Natural killer cell (primary cell): ENCODE data around the gene SLC35G1. TPM values are rescaled to one million over a fixed set of nuclear protein-coding genes. Genes with fewer than 3 reads are reported as not detected.

Experiments used
- ATAC-seq, 3 donors: fragments of 150-1000 bp in 2 of 3; fragments of 200-7000 bp in 1 of 3; cut with Tn5 transposase; 1 replicate in 1 of 3; 2 replicates in 2 of 3; pipeline ENCODE4 v1.10.0; 2021; ENCODE audit warnings: mild to moderate bottlenecking in 2 of 3, moderate library complexity in 2 of 3
- DNase-seq, 2 donors: peaks; one replicate each; pipeline versions ENCODE4 v3.0.0 to v3.0.0-alpha.2; 2013 to 2021; ENCODE audit warnings: mixed read lengths in 1 of 2
- H3K27ac ChIP-seq: one replicate; pipeline ENCODE4 v1.5.1; 2013; ENCODE audit warnings: mild to moderate bottlenecking, low read length
- H3K27me3 ChIP-seq: one replicate; pipeline ENCODE4 v1.6.1; 2013; ENCODE audit warnings: low read length; ENCODE audit not compliant: control insufficient read depth, insufficient read depth
- H3K36me3 ChIP-seq: one replicate; pipeline ENCODE4 v1.6.1; 2013; ENCODE audit warnings: low read length; ENCODE audit not compliant: control insufficient read depth, insufficient read depth
- H3K4me1 ChIP-seq: one replicate; pipeline ENCODE4 v1.6.1; 2013; ENCODE audit warnings: low read length; ENCODE audit not compliant: control insufficient read depth, insufficient read depth
- H3K4me3 ChIP-seq: one replicate; pipeline ENCODE4 v1.5.1; 2013; ENCODE audit warnings: low read length
- H3K9me3 ChIP-seq: one replicate; pipeline ENCODE4 v1.6.1; 2013; ENCODE audit warnings: low read length; ENCODE audit not compliant: control insufficient read depth, insufficient read depth
- H3K27ac Mint-ChIP-seq, 2 donors: one replicate each; pipeline ENCODE4 v1.8.0; 2022; ENCODE audit warnings: mild to moderate bottlenecking in 2 of 2, mixed read lengths in 2 of 2, moderate library complexity in 1 of 2
- H3K27me3 Mint-ChIP-seq, 2 donors: one replicate each; pipeline ENCODE4 v1.8.0; 2022; ENCODE audit warnings: low read depth in 2 of 2, mixed read lengths in 2 of 2
- H3K36me3 Mint-ChIP-seq: one replicate; pipeline ENCODE4 v1.8.0; 2022; ENCODE audit warnings: mixed read lengths
- H3K4me1 Mint-ChIP-seq, 2 donors: one replicate each; pipeline ENCODE4 v1.8.0; 2022; ENCODE audit warnings: mixed read lengths in 2 of 2
- H3K4me3 Mint-ChIP-seq: one replicate; pipeline ENCODE4 v1.8.0; 2022; ENCODE audit warnings: mild to moderate bottlenecking, moderate library complexity, mixed read lengths
- H3K9me3 Mint-ChIP-seq, 2 donors: one replicate each; pipeline ENCODE4 v1.8.0; 2022; ENCODE audit warnings: mixed read lengths in 2 of 2
- CTCF ChIP-seq: fragments of 200-600 bp; IDR thresholded peaks from one replicate; pipeline ENCODE4 v1.8.0; 2022; ENCODE audit warnings: antibody characterized with exemption
- WGBS: methylation state at CpG from one replicate; pipeline ENCODE4 v1.1.7; 2013; ENCODE audit warnings: missing lambda C conversion rate; ENCODE audit not compliant: insufficient coverage; 5-methylcytosine and 5-hydroxymethylcytosine counted together
- intact Hi-C: fragments of 100-400 bp; cut with micrococcal nuclease; formaldehyde crosslinking; loops from one replicate; pipeline ENCODE4 v1.14.2; 2022
- total RNA-seq, 4 donors: library from RNA; stranded (reverse); fragments of 120-200 nt in 1 of 4; gene quantifications; one replicate each; pipeline versions ENCODE4 v1.2.3 to v1.2.4, GENCODE V29; 2013 to 2022

SLC35G1 gene
- total RNA-seq, 3 donors from 2014 or later (not counting 1 experiment from before 2014, with no cell fraction given) = 0.99 to 1.3 (median 1.1) TPM

GRCh38 chr10:93915598-93915997 is 21.8 kb downstream of the SLC35G1 start:
- Mint-ChIP-seq H3K4me1 (no peaks in the 10 kb centered on the region), H3K9me3 (no peaks in the 10 kb centered on the region), H3K27ac (no peak overlapping the region), H3K36me3 (no peaks in the 10 kb centered on the region), H3K4me3 (no peak overlapping the region), H3K27me3 (no peaks in the 10 kb centered on the region)
- intact Hi-C loops = no loop called here
- WGBS = 98% methylated on average over 3 of the region's 6 CpGs
- Histone ChIP-seq H3K36me3 (no peaks in the 10 kb centered on the region), H3K4me3 (no peak overlapping the region), H3K27ac (no peak overlapping the region), H3K4me1 (no peaks in the 10 kb centered on the region), H3K9me3 (no peaks in the 10 kb centered on the region), H3K27me3 (no peaks in the 10 kb centered on the region)
- no peak for TF ChIP-seq CTCF
- ATAC-seq = no peak
- DNase-seq = no peak

GRCh38 chr10:93916257-93917063 is 22.7 kb downstream of the SLC35G1 start:
- Histone ChIP-seq H3K27me3 (no peaks in the 10 kb centered on the region), H3K4me3 (no peak overlapping the region), H3K36me3 (no peaks in the 10 kb centered on the region), H3K27ac (no peak overlapping the region), H3K4me1 (no peaks in the 10 kb centered on the region), H3K9me3 (no peaks in the 10 kb centered on the region)
- Mint-ChIP-seq H3K9me3 (no peaks in the 10 kb centered on the region), H3K4me1 (no peaks in the 10 kb centered on the region), H3K4me3 (no peak overlapping the region), H3K27ac (no peak overlapping the region), H3K36me3 (no peaks in the 10 kb centered on the region), H3K27me3 (no peaks in the 10 kb centered on the region)
- TF ChIP-seq CTCF = no peak
- WGBS = 78% methylated on average over 8 of the region's 8 CpGs
- intact Hi-C loops = no loop called here
- DNase-seq (no peak), ATAC-seq (no peak)

- Mint-ChIP-seq H3K4me1 (no peaks in the 10 kb centered on the region), H3K4me3 (no peak overlapping the region), H3K27ac (no peak overlapping the region), H3K27me3 (no peaks in the 10 kb centered on the region), H3K9me3 (no peaks in the 10 kb centered on the region), H3K36me3 (no peaks in the 10 kb centered on the region)
- H3K36me3 ChIP-seq = no peaks in the 10 kb centered on the region
- ATAC-seq = no peak
- WGBS = 90% methylated on average over 10 of the region's 10 CpGs
- H3K27me3 ChIP-seq = no peaks in the 10 kb centered on the region
- DNase-seq = no peak
- H3K4me1 ChIP-seq = no peaks in the 10 kb centered on the region
- no peaks in the 10 kb centered on the region for H3K9me3 ChIP-seq
- intact Hi-C loops = no loop called here
- no peak overlapping the region for H3K27ac ChIP-seq
- no peak overlapping the region for H3K4me3 ChIP-seq
- no peak for TF ChIP-seq CTCF
These were observed 23.2 kb downstream of the SLC35G1 start for GRCh38 chr10:93917064-93917391.

- Histone ChIP-seq H3K36me3 (no peaks in the 10 kb centered on the region), H3K27me3 (no peaks in the 10 kb centered on the region), H3K9me3 (no peaks in the 10 kb centered on the region), H3K27ac (no peak overlapping the region), H3K4me1 (no peaks in the 10 kb centered on the region), H3K4me3 (no peak overlapping the region)
- H3K36me3 Mint-ChIP-seq = no peaks in the 10 kb centered on the region
- DNase-seq = no peak
- no peaks in the 10 kb centered on the region for H3K9me3 Mint-ChIP-seq
- H3K4me3 Mint-ChIP-seq = no peak overlapping the region
- 80% methylated on average over 2 of the region's 2 CpGs for WGBS
- TF ChIP-seq CTCF = no peak
- no peak overlapping the region for H3K27ac Mint-ChIP-seq
- no peaks in the 10 kb centered on the region for H3K4me1 Mint-ChIP-seq
- no peaks in the 10 kb centered on the region for H3K27me3 Mint-ChIP-seq
- ATAC-seq = no peak
- intact Hi-C loops = no loop called here
These were observed 24.0 kb downstream of the SLC35G1 start for GRCh38 chr10:93917821-93918220.
